ENCODE measurements around the gene FBXL19.

- no peak for TF ChIP-seq POLR2AphosphoS5 (IDR thresholded peaks at IDR 0.05; ENCODE audit: low read depth, low read length)
- no peak for TF ChIP-seq RFX5 (IDR thresholded peaks at IDR 0.05; ENCODE audit: borderline replicate concordance, low read depth, low read length)
- TF ChIP-seq CHD2 (IDR thresholded peaks at IDR 0.05; ENCODE audit: low read length): no peak
- TF ChIP-seq, protein P1, sequence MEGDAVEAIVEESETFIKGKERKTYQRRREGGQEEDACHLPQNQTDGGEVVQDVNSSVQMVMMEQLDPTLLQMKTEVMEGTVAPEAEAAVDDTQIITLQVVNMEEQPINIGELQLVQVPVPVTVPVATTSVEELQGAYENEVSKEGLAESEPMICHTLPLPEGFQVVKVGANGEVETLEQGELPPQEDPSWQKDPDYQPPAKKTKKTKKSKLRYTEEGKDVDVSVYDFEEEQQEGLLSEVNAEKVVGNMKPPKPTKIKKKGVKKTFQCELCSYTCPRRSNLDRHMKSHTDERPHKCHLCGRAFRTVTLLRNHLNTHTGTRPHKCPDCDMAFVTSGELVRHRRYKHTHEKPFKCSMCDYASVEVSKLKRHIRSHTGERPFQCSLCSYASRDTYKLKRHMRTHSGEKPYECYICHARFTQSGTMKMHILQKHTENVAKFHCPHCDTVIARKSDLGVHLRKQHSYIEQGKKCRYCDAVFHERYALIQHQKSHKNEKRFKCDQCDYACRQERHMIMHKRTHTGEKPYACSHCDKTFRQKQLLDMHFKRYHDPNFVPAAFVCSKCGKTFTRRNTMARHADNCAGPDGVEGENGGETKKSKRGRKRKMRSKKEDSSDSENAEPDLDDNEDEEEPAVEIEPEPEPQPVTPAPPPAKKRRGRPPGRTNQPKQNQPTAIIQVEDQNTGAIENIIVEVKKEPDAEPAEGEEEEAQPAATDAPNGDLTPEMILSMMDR (IDR thresholded peaks at IDR 0.05; ENCODE audit: control extremely low read depth in 1 of 3, insufficient read depth in 1 of 3, low read depth in 1 of 3, low read length in 3 of 3): no peak
- TF ChIP-seq USF2 (IDR thresholded peaks at IDR 0.05; ENCODE audit: low read length): no peak
- TF ChIP-seq SP1 (IDR thresholded peaks at IDR 0.05; ENCODE audit: low read depth, low read length): no peak
- TF ChIP-seq EP300 (IDR thresholded peaks at IDR 0.05; ENCODE audit: borderline replicate concordance in 1 of 2, low read depth in 2 of 2, low read length in 2 of 2): no peak
- no peak for TF ChIP-seq CEBPB (IDR thresholded peaks at IDR 0.05; ENCODE audit: low read depth, low read length)
Observed at GRCh38 chr16:30889721-30890120, 33.7 kb upstream of the FBXL19 start.
